HG03196 (cell line): ENCODE results near the gene TPX2.
A peak's percentile ranks its signal among the peaks of the same experiment; 100 is the strongest.
"Not testable (repeated sequence)": the region's sequence is repeated elsewhere in the genome, so short reads cannot be mapped to it uniquely, and the experiment has no call there.

Experiments
- ATAC-seq: cut with Tn5 transposase; IDR thresholded peaks from one replicate; pipeline ENCODE4 v1.9.1; 2021; ENCODE audit not compliant: unreplicated experiment

The TPX2 gene

GRCh38 chr20:31811198-31811597, 72.1 kb downstream of the TPX2 start:
- ATAC-seq = no peak

GRCh38 chr20:31811796-31812728, 73.0 kb downstream of the TPX2 start:
- no peak for ATAC-seq

GRCh38 chr20:31813611-31814010, 74.5 kb downstream of the TPX2 start:
- ATAC-seq = no peak

GRCh38 chr20:31814142-31814541, 75.1 kb downstream of the TPX2 start:
- ATAC-seq = not testable (repeated sequence)

- ATAC-seq = no peak
Observed at GRCh38 chr20:31815408-31816188, 76.5 kb downstream of the TPX2 start.

GRCh38 chr20:31816221-31816620, 77.1 kb downstream of the TPX2 start:
- ATAC-seq = no peak

GRCh38 chr20:31817461-31817860, 78.4 kb downstream of the TPX2 start:
- no peak for ATAC-seq

GRCh38 chr20:31818376-31818908, 79.4 kb downstream of the TPX2 start:
- no peak for ATAC-seq

GRCh38 chr20:31819083-31819784, 80.1 kb downstream of the TPX2 start, which contains the start of gene MYLK2:
Gene MYLK2, plus strand, starts transcription at chr20:31819356. Its CDS starts 225 bp downstream, at chr20:31819581.
- ATAC-seq = no peak

GRCh38 chr20:31820228-31820627, 81.1 kb downstream of the TPX2 start:
- ATAC-seq = no peak

- no peak for ATAC-seq
Observed at GRCh38 chr20:31821427-31821826, 82.3 kb downstream of the TPX2 start.

- ATAC-seq = peak; percentile 63
Observed at GRCh38 chr20:31822421-31823330, 83.6 kb downstream of the TPX2 start.

- ATAC-seq = no peak
Observed at GRCh38 chr20:31823360-31824124, 84.5 kb downstream of the TPX2 start.

- no peak for ATAC-seq
Observed at GRCh38 chr20:31824125-31824485, 85.0 kb downstream of the TPX2 start.

GRCh38 chr20:31824554-31825313, 85.6 kb downstream of the TPX2 start:
- no peak for ATAC-seq

GRCh38 chr20:31826074-31826473, 87.0 kb downstream of the TPX2 start:
- ATAC-seq = no peak

- no peak for ATAC-seq
Observed at GRCh38 chr20:31827059-31827458, 88.0 kb downstream of the TPX2 start.

- ATAC-seq = not testable (repeated sequence)
Observed at GRCh38 chr20:31828016-31828415, 88.9 kb downstream of the TPX2 start.

GRCh38 chr20:31829731-31830130, 90.6 kb downstream of the TPX2 start:
- ATAC-seq = no peak
